WTC11 (cell line): ENCODE data around the gene EXOC4.

Experiments
- CREB1 ChIP-seq: sonication (generic); formaldehyde crosslinking; IDR thresholded peaks from 2 replicates; pipeline ENCODE4 v1.8.0; 2023; ENCODE audit warnings: mild to moderate bottlenecking, missing genetic modification reagents
- CTCF ChIP-seq: fragments of 200-600 bp; IDR thresholded peaks from 2 replicates; pipeline ENCODE4 v1.8.0; 2022; ENCODE audit warnings: antibody characterized with exemption
- JUN ChIP-seq: sonication (generic); formaldehyde crosslinking; IDR thresholded peaks from 2 replicates; pipeline ENCODE4 v1.8.0; 2023; ENCODE audit warnings: mild to moderate bottlenecking, missing genetic modification reagents
- NR3C1 ChIP-seq: sonication (generic); formaldehyde crosslinking; conservative IDR thresholded peaks from 2 replicates; pipeline ENCODE4 v1.8.1; 2023; ENCODE audit warnings: low read depth, mild to moderate bottlenecking, missing genetic modification reagents
- RELA ChIP-seq: sonication (generic); formaldehyde crosslinking; IDR thresholded peaks from 2 replicates; pipeline ENCODE4 v1.8.1; 2022; ENCODE audit warnings: missing genetic modification reagents, mild to moderate bottlenecking, borderline replicate concordance
- ZNF281 ChIP-seq: sonication (generic); formaldehyde crosslinking; IDR thresholded peaks from 2 replicates; pipeline ENCODE4 v1.8.0; 2023; ENCODE audit warnings: mild to moderate bottlenecking, missing genetic modification reagents
- TF ChIP-seq, protein P1 (sequence below): sonication (generic); formaldehyde crosslinking; IDR thresholded peaks from 2 replicates; pipeline ENCODE4 v1.8.1; 2022; ENCODE audit warnings: low read depth, missing genetic modification reagents, borderline replicate concordance

DNA sequence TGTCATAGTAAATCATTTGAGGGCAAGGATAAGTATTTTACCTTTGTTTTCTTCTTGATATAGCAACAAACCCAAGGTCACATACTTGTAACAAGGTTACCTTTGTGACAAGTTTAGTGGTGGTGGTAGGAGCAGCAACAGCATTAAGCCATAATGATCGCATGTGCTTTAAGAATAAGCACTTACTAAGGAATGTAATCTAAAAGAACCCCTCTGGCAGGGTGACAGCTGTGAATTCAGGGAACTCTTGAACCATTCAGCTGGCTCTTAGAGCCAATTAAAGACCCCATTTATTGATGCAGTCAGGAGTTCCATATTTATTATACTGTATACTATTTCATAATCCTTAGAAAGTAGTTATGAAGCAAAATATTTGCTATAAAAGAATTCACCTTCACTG, 370.8 kb downstream of the EXOC4 start:
- TF ChIP-seq RELA (CRISPR knock-in tag) (no peak), CTCF (no peak), CREB1 (no peak), NR3C1 (CRISPR knock-in tag) (no peak), ZNF281 (CRISPR knock-in tag) (no peak), JUN (CRISPR knock-in tag) (no peak)
- TF ChIP-seq, protein P1, sequence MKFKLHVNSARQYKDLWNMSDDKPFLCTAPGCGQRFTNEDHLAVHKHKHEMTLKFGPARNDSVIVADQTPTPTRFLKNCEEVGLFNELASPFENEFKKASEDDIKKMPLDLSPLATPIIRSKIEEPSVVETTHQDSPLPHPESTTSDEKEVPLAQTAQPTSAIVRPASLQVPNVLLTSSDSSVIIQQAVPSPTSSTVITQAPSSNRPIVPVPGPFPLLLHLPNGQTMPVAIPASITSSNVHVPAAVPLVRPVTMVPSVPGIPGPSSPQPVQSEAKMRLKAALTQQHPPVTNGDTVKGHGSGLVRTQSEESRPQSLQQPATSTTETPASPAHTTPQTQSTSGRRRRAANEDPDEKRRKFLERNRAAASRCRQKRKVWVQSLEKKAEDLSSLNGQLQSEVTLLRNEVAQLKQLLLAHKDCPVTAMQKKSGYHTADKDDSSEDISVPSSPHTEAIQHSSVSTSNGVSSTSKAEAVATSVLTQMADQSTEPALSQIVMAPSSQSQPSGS = no peak
